NCI-H446 treated with DMSO at 0.1 percent for 48 hours (cell line): ENCODE results near the gene CPS1.

ENCODE experiments used
- DNase-seq: peaks from one replicate; lab custom pipeline; 2025; lab: John Stamatoyannopoulos, UW

CPS1 gene

DNA sequence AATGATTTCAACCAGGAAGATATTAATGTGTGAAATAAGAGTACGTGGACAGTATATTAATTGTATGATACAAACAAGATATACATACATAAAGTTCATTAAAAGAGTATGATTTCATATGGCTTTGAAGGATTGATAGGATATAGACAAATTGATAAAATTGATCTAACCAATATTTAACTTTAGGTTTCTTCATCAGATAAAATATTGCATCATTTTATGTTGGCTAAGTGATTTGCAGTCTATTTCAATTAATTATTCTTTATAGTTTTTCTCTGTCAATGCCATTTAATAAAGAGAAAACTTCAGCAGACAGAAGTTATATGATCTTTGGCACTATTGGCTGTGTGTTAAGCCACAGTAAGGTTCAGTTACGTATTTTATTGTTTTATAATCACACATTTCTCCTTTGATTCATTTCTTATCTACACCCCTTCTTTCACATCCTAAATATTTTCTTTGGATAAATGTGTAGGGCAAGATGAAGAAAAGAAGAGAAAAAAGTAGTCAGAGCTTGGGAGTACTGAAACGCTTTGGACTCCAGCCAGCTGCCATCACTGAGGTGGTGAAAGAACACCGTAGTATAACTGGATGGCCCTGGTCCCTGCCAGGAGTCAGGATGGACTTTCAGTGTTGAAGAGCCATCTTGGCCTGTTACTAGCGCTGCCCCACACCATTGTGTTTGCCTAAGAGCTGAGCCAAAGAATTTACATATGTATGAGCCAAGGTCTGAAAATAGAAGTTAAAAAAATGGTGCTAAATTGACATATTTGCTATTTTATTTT, 9.8 kb upstream of the CPS1 start:
- DNase-seq, result no peak

DNA sequence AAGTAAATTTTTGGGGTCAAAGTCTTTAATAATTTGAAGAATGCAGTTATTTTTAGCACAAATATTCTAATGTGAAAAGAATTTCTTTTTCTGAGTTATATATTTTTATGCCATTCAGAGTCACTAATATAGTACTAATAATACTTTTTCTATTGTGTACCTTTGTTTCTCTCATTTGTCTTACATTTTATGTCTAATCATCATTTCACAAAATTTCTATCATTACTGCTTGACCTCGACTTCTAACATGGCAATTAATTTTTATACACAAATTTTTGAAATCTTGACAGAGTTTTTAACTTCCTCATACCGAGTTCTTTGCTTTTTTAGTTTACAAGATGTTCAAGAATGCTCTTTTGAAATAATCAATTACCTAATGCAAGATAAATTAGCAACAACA, 8.4 kb upstream of the CPS1 start:
- DNase-seq, result no peak

DNA sequence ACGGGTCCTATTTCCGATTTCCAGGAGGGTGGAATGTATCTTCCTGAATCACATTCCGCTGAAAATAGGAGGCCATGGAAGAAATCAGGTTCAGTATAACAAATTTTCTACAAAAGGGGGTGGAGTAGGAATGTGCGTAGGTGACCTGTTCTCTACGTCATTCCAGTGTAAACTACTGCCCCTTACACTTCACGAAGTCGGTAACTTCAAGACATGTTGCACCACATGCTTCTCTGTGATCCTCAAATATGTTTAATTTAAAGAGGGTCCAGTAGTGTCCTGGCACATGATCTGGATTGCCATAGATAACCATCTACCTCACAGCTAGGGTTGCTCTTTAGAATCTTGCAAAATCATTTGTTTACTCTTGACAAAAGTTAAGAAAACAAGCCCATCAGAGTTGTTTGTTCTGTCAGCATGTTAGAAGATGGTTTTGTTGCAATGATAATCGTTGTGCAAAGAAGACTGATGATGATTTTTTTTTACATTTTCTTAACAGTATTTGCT, 7.5 kb upstream of the CPS1 start:
- no peak for DNase-seq

DNA sequence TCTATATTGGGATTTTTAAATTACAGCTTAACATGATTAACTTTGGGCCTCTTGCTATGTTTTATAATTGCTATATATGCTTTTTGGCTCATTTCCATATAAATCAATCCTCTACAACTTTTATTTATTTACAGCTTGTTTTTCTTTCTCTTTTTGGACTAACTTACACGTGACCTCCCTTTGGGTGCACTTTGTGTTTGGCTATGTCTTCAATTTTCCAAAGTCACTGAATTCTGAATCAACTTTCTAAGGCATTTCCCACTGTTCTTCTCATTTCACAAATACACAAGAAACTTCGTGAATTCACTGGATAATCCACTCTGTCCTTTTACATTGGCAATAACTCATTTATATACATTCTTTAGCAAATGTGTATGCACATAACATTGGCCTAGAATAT, 5.4 kb upstream of the CPS1 start:
- DNase-seq, result no peak

DNA sequence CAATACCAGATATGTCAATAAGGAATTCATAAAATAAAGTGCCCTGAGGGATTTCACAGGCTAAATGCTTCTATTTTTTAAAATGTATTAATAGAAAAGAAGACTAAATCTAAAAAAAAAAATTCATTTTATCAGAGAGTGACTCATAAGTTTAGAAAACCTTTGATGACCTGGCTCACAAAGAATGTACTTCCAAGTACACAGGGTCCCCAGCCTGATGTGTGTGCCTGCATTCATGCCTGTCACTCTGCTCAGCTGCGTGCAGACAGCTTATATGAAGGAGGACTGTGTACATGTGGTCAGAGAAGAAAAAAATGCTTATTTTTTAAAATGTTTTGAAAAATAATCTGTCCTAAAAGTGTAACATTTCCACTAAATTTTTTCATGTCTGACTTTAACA, 3.0 kb upstream of the CPS1 start:
- no peak for DNase-seq

DNA sequence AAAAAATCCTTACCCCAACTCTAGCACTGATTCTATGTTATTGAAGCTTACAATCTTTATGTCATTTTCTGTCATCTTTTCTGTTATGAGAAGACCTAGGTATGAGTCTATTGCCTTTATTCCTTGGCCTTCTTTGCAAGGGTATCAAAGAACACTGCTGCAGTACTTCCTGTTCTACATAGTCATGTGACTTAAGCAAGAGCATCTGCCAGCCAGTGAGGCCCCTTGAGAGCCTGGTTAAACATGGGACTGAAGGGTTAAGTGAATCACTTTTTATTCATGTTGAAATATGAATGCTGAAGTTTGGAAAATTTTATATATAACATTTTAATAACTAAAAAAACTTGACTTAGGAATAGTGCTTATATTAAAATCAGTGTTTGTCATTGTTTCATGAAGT, 844 bp upstream of the CPS1 start:
- no peak for DNase-seq

DNA sequence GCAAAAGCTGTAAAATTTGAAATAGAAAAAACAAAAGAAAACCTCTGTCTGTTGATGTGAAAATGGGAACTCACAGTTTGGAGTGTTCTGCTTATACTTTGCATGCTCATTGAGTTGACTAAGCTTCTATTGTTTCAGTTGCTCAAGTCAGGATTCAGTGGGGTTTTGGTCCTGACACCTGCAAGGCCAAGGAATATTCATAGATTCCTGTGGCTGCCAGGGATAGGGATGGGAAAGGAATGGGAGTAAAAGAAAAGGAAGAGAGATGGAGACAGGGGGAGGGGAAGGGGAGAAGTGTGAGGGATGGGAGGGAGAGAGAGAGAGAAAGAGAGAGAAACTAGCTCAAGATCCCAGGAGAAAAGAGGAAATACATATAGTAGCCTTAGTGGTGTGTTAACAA, 1.3 kb downstream of the CPS1 start:
- no peak for DNase-seq

DNA sequence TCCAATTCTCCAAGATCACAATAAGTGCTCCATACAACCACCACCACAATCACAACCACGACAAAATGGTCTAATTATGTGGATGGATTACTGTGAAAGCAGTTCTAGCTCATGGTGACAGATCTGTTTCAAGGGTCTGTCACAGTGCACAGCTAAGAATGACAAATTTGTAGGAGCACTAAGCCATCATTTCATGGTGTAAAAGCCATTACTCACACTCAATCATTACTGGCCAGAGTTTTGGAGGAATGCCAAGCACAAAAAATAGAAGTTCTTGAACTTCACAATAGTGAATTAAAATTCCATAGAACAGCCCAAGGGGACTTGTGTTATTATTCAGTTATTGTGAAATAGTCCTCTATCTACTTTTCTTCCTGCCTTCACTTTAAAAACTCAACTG, 2.3 kb downstream of the CPS1 start:
- no peak for DNase-seq

DNA sequence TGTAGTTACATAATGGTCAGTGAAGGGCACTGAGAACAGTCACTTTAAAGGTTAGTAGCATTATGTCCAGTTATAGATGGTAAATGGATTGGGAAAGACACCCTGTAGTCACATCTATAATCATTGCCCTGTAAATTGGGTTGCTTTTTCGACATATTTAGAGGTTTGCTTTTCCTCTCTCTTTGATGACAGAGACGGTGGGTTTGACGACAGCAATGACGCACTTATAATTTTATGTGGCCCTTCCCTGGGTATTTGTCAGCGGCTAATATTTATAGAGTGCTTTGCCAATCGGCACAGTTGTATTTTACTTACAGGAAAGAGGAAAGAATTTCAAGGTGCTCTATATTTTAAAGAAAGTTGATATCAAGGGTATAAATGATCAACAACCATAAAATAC, 2.8 kb downstream of the CPS1 start:
- no peak for DNase-seq

DNA sequence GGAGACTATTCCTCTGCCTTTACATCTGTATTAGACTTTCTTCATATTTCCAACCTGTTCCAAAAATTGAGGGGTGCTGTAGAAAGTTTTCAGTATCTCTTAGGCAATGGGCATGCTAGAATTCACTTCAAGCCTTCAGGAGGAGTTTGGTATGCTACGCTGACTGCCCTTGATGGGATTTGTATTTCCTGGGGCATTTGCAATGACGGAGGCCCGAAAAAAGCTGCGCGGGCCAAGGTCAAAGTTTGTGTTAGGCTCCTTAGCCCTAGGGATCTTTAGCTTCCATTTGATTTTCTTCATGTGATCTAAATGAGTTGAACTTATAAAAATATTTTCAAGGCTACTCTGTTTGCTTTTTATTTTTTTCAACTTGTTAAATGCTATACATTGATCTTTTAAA, 5.1 kb downstream of the CPS1 start:
- no peak for DNase-seq

DNA sequence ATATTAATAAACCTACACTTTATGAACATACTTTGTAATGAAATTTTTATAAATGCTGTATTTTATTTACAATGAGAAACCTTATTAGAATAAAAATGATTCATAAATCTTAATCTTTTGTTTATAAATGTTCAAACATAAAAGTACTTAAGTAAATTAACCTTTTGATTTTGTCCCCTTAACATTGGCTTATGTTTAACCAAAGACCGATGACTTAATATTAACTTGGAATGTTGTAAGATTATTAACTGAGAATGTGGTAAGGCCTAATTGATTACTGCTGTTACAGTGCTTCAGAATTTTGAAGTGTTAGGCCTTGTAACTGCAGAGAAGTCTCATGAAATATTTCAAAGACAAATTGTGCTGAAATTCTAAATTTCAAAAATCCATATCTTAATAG, 5.7 kb downstream of the CPS1 start:
- DNase-seq, result no peak

DNA sequence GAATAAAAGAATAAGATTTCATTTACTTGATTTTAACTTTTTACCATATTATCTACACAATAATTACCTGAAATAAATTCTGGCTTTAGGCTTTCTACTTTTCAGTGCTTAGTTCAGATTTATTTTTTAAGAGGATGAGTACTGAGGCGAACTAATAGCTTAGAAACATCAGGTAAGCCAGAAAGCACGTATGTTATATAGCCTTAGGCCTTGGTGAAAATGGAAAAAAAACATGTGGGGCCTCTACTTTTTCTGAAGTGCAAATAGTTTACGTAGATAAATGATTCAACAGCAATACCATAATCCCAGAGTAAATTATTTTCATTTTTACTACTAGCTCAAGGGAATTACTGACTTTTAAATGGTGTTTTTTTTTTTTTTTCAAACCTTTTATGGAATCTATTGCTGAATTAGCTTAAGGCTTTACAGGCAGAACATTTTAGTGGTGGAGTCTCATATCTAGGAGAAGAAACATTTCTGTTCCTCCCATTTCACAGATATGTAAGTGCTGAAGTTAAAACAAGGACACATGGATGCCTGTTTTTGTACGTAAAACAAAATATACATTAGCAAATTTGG, 6.2 kb downstream of the CPS1 start:
- no peak for DNase-seq

DNA sequence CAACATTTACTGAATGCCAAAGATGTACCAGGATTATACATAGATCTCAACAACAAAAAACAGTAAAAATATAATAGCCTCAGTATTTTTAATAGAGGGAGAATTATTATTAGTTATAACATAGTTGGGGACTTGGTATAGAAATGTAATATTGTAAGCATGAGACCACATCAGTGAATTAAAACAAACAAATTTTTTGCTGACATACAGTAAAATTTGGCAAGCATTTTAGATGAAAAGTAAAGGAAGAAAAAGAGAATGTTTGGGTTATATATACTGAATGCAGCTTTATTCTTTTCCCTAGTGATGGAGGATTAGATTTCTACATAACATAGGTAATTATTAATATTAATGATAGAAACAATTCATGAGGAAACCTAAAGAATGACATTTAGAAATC, 10.9 kb downstream of the CPS1 start:
- DNase-seq, result no peak

DNA sequence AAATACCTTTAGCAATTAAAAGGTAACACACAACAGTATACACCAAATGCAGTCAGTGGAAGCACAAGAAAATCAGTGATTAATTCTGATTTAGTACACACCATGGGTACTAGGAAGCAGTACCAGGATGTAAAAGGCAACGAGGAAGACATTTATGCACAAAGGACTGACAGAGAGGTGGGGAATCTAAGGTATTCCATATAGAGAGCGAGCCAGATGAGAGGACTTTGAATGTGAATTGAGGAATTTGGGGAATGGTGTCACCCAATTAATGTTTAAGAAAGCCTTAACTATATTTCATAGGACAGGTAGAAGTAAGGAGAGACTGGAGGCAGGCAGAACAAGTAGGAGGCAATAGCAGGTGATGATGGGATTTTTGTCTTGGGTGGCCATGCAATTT, 11.7 kb downstream of the CPS1 start:
- no peak for DNase-seq

DNA sequence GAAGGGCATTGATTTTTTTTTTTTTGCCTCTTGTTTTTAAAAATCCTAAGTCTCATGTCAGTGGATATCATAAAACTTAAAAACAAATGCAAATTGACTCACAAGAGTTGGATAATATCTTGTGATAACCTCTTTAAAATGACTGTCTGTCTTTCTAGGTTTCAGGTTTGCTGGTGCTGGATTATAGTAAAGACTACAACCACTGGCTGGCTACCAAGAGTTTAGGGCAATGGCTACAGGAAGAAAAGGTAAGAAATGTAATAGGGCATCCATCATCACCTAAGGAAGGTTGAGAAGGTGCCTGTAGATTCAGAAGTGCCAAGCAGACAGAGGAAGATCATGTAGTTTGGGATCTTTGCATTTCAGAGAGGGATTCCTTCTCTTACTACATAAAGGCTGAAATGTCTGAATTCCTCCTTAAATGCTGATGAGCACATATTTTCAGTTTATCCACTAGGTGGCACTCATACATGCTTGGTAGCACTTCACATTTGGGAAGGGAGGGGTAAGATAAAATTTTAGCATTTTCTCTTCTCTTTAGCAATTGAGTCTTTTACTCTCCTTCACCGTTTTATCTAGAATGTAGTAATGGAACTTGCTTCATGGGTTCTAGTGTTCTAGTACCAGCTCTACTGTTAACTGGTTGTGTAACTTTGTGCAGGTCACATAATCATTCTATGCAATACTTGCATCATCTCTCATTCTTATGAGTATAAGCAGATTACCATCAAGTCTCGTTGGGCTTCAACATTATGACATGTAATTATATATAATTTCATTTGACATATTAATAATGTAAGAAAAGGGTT, 21.1 kb downstream of the CPS1 start:
- DNase-seq, result no peak

DNA sequence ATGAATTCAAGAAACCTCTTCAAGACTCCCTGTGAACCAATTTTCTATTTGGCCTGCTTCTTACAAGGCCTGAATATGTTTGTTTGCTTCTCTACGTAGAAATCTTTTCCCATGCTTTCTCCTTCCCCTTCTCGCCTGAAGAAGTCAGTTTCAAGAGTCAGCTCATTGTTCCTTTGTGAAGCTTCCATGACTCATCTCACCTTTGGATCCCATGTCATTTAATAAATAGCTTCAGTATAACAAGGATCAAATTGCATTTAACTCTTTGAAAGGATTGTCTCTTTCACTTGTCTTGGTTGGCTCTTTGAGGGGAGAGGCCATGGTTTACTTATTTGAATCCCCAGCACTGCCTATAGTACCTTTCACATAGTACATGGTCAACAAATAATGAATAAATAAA, 28.4 kb downstream of the CPS1 start:
- no peak for DNase-seq

DNA sequence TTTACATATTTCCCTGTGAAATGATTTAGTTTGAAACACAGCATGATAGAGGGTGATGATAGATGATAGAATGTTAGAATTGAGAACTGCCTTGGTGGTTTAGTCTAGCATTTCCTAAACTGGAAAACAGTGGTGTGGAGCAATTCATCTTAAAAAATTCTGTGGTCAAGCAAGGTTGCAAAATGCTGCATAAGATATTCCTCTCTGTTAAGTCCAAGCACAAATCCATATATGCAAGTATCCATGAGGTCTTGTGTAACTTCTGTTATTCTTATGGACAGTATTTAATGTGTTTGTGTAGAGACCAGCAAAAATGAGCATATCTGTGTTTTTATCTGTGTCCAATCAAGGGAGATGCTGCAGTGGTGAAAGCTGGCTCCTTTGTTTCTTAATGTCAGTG, 30.0 kb downstream of the CPS1 start:
- no peak for DNase-seq

DNA sequence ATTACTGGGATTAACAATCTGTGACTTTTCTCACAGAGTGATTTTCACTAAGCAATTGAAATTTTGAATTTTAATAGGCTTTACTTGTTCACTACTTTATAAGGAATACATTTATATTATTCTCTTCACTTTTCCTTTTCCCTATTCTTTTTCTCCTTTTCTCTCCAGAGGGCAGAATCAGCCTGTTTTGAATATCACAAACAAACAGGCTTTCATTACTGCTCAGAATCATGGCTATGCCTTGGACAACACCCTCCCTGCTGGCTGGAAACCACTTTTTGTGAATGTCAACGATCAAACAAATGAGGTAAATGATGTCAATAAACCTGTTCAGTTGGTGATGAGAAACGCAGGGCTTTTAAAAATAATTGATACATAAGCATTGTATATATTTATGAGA, 35.3 kb downstream of the CPS1 start:
- no peak for DNase-seq

DNA sequence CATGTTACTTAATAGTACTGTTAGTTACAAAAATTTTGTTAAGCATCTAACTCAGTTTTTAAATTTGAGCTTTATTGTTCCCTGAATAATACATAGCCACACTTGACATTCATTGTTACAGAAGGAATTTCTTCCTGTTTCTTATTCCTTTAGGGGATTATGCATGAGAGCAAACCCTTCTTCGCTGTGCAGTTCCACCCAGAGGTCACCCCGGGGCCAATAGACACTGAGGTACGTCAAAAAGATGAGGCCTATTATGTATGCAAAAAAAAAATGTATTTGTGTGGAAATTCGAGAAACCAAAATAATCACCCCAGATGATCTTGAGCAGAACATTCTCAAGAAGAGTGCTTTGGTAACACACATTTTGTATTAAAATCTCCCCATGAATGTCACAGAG, 36.3 kb downstream of the CPS1 start:
- DNase-seq, result no peak

DNA sequence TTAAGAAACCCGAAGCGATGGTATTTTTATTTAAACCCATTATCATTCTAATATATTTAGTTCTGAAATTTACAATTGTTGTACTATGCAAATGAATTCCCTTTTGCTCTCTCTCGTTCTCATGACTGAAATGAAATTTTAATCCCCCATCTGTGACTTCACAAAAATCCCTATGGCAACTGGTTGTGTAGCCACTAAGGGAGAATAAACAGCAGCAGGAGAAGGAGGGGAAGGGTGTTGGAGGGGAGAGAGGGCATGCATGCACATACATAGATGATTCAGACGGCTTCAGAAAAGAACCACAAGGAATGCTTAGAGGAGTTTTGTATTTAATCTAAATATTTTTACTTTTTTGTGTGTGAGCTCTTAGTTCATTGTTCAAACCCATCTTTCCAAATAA, 36.8 kb downstream of the CPS1 start:
- DNase-seq, result no peak

DNA sequence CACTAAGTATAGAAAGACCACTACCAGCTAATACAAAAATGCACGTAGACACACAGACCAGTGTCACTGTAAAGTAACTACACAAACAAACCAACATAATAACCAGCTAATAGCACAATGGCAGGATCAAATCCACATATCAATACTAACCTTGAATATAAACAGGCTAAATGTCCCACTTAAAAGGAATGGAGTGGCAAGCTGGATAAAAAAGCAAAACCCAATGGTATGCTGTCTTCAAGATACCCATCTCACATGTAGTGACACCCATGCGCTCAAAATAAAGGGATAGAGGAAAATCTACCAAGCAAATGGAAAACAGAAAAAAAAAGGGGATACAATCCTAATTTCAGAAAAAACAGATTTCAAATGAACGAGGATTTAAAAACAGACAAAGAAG, 41.8 kb downstream of the CPS1 start:
- no peak for DNase-seq

DNA sequence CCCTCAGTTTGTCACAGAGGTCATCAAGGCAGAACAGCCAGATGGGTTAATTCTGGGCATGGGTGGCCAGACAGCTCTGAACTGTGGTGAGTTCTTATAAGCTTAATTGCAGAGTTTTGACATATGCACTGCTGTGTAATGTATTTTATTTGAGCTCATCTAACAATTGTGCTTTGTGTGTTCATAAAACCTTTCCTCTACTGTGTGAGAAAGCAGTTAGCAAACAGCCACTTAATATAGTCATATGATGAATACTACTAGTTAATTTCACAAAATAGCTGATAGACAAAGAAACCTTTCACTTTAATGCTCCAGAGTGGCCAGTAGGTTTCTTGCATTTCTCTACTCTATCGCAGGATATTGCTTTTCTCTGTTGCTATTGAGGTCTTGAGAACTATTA, 43.1 kb downstream of the CPS1 start:
- DNase-seq, result no peak

DNA sequence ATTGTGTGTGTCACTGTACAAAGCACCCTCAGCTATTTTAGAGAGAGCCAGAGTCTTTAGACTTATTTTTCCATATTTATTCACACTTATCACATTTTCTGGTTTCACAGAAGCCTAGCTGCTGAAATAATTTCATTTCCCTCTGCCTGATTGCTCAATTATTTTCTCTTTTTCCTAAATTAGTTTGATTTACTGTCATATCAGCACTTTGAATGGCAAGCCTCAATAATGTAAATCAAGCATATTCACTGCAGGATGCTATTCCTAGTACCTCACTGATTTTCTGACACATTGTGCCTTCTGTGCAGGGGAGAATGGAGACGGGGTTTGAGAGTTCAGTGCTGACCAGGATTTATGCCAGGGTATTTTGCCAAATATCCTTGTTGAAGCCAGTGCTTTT, 48.3 kb downstream of the CPS1 start:
- no peak for DNase-seq
